Heart left ventricle (tissue), 13 donors: ENCODE data around the gene CDK1.

ENCODE experiments used
- CTCF ChIP-seq, 12 donors: fragments of 200-600 bp; sonication (generic) in 4 of 12; IDR thresholded peaks; one replicate each; pipeline versions ENCODE4 v1.5.0 to v1.8.0; 2018 to 2022; ENCODE audit warnings: antibody characterized with exemption in 12 of 12, mild to moderate bottlenecking in 5 of 12
- POLR2A ChIP-seq, 2 donors: fragments of 450-650 bp; IDR thresholded peaks; one replicate each; pipeline ENCODE4 v1.6.1; 2017; ENCODE audit warnings: antibody characterized with exemption in 2 of 2, mild to moderate bottlenecking in 2 of 2, moderate library complexity in 2 of 2
- donor health status: ischemic (EF 13 %, LVEDD 7.1; RV severe dilation, severe dysfunction).
- donor health status: DM: no; HTN: yes; CAD: no.
- donor health status: DM: no; HTN: no; CAD: no.
- donor health status: ischemic (EF 25% LVEDD 6.9; RV normal size, moderate dysfunction).
- donor health status: ischemic (EF 25% LVEDD 5.7; RV mildly dilated, moderate dysfunction).
- donor health status: ischemic (EF 35%, LVEDD 5.7; RV mildly dilated, moderate dysfunction).
- donor health status: nonischemic (EF 11% LVEDD 7.7; RV severe dilation, severe dysfunction).
- donor health status: DM: yes; HTN: yes; CAD: no.
- donor health status: PGD.
- donor health status: ischemic (EF 29% LVEDD 5.4; RV normal size, mild dysfunction).
- donor health status: nonischemic (EF 23%, LVEDD 6.1; RV moderate dilation, normal function).

- TF ChIP-seq CTCF (IDR thresholded peaks at IDR 0.05) (peak; percentile 64 to 87 (median 82)), POLR2A (IDR thresholded peaks at IDR 0.05) (no peak)
Measured at GRCh38 chr10:60816628-60817397, 38.5 kb downstream of the CDK1 start.
